ENCODE measurements around the gene CCDC116. TPM values are rescaled to one million over a fixed set of nuclear protein-coding genes. Genes with fewer than 3 reads are reported as not detected.
A peak's percentile ranks its signal among the peaks of the same experiment; 100 is the strongest.

CCDC116 gene
- total and polyA plus RNA-seq, 3 experiments from 2014 or later = 0.48 to 0.51 TPM; not detected in 1

DNA sequence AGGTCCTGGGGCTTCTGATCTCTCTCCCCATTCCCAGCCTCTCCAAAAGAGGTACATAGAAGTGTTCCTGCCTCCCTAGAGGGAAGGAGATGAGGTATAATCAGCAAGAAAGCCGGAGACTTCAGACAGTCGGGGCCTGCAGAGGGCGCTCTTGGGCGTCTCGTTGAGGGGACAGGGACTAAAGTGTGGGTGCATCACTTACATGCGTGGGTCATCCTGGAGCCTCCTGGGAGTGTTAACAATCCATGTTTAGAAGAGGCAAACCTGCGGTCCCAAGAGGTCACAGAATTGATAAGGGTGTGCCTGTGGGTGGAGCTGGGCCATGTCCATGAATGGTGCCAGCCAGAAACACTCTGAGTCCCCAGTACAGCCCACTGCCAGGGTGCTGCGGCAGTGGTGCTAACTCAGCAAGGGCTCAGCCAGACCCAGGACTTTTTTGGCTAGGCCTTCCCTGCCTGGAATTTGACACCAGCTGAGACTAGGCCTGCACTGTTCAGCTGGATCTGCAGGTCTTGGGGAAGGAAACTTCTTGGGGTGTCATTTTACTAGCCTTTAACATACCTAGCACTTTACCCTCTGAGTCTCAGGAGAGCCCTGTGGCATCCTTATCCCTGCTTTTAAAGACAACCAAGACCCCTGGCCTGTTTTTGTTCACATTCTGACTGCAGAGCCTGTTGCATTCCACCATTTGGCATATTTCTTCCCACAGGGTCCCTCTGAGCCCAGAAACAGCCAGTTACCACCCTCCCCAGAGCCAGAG lies 8.3 kb upstream of the CCDC116 start:
- H3K4me3 Mint-ChIP-seq = peak overlapping the region in 1 of 7 donors; percentile 45
- peaks cover 0 to 2% of the 10 kb centered on the region in 2 donors for H3K27me3 Mint-ChIP-seq
- H3K4me1 ChIP-seq (ENCODE audit: insufficient read depth, low read length) = peaks cover 42% of the 10 kb centered on the region
- H3K27ac ChIP-seq (ENCODE audit: low read depth, low read length) = peak overlapping the region; percentile 29
- peak; percentile 15 to 56 (median 18) for DNase-seq
- H3K27ac Mint-ChIP-seq = peak overlapping the region in 7 of 8 donors; percentile 7 to 83 (median 75)
- no peaks in the 10 kb centered on the region for H3K9me3 ChIP-seq (ENCODE audit: low read length)
- H3K9me3 Mint-ChIP-seq = no peaks in the 10 kb centered on the region
- H3K4me1 Mint-ChIP-seq = peaks cover 37 to 78% (median 48%) of the 10 kb centered on the region in 3 donors
- ChIA-PET CTCF (interaction anchor here (1.1 to 1.3 kb wide), 2 partner anchors 18 to 22 kb away, joined by 3 to 5 read pairs; partner anchors contain the start of gene SDF2L1), POLR2A (interaction anchor here (0.6 kb wide), 1 partner anchor 152 kb away, joined by 4 read pairs; no protein-coding TSS in a partner anchor)
- no peaks in the 10 kb centered on the region for H3K27me3 ChIP-seq (ENCODE audit: insufficient read depth, low read length, poor library complexity, severe bottlenecking)
- H3K36me3 ChIP-seq (ENCODE audit: insufficient read depth, low read length) = peaks cover 37% of the 10 kb centered on the region
- no peak overlapping the region for H3K4me3 ChIP-seq (ENCODE audit: low read length)
- peaks cover 0 to 69% (median 6%) of the 10 kb centered on the region in 3 donors for H3K36me3 Mint-ChIP-seq

DNA sequence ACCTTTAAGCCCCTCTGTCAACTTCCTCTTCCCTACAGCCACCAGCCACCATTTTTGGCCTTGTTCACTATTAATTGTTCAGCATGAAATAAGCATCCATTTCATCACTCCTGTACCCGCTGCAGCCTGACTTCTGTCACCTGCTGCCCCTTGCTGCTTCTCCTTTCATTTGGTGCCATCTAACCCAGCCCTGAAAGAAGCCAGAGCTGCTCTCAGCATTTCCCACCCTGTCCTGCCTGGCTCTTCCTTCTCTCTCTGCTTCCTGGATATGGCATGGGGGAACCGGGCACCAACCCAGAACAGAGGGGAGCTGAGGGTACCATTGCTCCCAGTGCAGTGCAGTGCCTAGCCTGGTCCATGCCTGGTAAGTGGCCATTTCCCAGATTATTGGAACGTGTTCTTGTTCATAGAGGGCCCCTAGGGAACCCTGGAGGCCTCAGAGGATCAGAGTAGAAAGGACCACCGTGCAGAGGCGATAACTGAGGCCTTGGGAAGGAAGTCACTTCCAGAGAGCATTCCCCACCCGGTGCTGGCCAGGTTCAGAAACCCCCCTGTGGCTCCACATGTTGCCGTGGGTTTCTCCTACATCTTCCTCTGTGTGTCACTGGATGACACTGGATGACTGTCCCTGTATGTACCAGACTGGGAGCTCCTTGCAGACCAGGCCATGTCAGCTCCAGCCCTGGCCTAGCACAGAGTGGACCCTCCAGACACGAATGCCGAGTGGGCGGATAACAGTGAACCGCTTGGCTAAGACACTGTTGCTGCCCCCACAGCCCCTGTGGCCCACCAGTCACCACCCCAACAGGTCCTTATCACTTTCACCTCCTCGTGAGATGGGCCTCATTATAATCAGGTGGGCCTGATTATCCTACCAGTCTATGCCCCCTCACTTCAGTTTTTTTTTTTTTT lies 7.4 kb upstream of the CCDC116 start:
- Mint-ChIP-seq H3K4me3 (peak overlapping the region in 1 of 7 donors; percentile 24), H3K4me1 (peaks cover 36 to 73% (median 48%) of the 10 kb centered on the region in 3 donors), H3K27ac (peak overlapping the region; percentile 7 to 94 (median 79)), H3K27me3 (peaks cover 0 to 2% of the 10 kb centered on the region in 2 donors), H3K36me3 (peaks cover 0 to 65% (median 6%) of the 10 kb centered on the region in 3 donors), H3K9me3 (no peaks in the 10 kb centered on the region)
- no peak overlapping the region for H3K4me3 ChIP-seq (ENCODE audit: low read length)
- DNase-seq = no peak
- ChIA-PET CTCF (interaction anchor here (1.1 to 1.5 kb wide), 3 partner anchors 9 to 21 kb away, joined by 3 to 5 read pairs (median 5); partner anchors contain the start of gene SDF2L1), POLR2A (no interaction called here)
- H3K27me3 ChIP-seq (ENCODE audit: insufficient read depth, low read length, poor library complexity, severe bottlenecking) = no peaks in the 10 kb centered on the region
- peaks cover 36% of the 10 kb centered on the region for H3K36me3 ChIP-seq (ENCODE audit: insufficient read depth, low read length)
- H3K27ac ChIP-seq (ENCODE audit: low read depth, low read length) = peak overlapping the region; percentile 29
- peaks cover 43% of the 10 kb centered on the region for H3K4me1 ChIP-seq (ENCODE audit: insufficient read depth, low read length)
- no peaks in the 10 kb centered on the region for H3K9me3 ChIP-seq (ENCODE audit: low read length)

DNA sequence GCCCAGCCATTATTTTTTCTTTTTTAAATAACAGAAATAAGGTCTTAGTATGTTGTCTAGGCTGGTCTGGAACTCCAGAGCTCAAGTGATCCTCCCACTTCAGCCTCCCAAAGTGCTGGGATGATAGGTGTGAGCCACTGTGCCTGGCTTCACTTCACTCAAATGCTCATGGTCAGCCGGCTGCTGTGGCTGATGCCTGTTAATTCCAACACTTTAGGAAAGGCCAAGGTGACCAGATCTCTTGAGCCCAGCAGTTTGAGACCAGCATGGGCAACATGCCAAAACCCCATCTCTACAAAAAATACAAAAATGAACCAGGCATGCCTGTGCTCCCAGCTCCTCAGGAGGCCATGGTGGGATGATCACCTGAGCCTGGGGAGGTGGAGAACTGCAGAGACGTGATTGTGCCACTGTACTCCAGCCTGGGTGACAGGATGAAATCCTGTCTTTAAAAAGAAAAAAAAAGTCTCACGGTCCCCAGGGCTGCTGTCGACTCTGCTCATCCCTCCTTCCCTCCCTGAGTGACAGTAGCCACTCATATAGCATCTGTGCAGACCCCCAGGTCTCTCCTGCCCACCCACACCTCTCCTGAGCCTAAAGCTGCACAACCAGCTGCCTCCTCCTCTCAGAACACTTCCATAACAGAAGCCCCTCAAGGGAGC lies 6.4 kb upstream of the CCDC116 start:
- no peaks in the 10 kb centered on the region for H3K9me3 ChIP-seq (ENCODE audit: low read length)
- Mint-ChIP-seq H3K9me3 (no peaks in the 10 kb centered on the region), H3K27ac (peak overlapping the region; percentile 45 to 94 (median 66)), H3K27me3 (peaks cover 0 to 2% of the 10 kb centered on the region in 2 donors), H3K36me3 (peaks cover 0 to 55% (median 6%) of the 10 kb centered on the region in 3 donors), H3K4me3 (peak overlapping the region in 4 of 7 donors; percentile 15 to 59 (median 41)), H3K4me1 (peaks cover 36 to 71% (median 48%) of the 10 kb centered on the region in 3 donors)
- H3K27me3 ChIP-seq (ENCODE audit: insufficient read depth, low read length, poor library complexity, severe bottlenecking) = no peaks in the 10 kb centered on the region
- DNase-seq = no peak
- ChIA-PET POLR2A (no interaction called here), CTCF (interaction anchor here (1.1 to 1.5 kb wide), 3 partner anchors 10 to 47 kb away, joined by 3 to 6 read pairs (median 5); partner anchors contain the start of gene SDF2L1)
- H3K27ac ChIP-seq (ENCODE audit: low read depth, low read length) = no peak overlapping the region
- peaks cover 49% of the 10 kb centered on the region for H3K4me1 ChIP-seq (ENCODE audit: insufficient read depth, low read length)
- H3K4me3 ChIP-seq (ENCODE audit: low read length) = no peak overlapping the region
- peaks cover 25% of the 10 kb centered on the region for H3K36me3 ChIP-seq (ENCODE audit: insufficient read depth, low read length)

DNA sequence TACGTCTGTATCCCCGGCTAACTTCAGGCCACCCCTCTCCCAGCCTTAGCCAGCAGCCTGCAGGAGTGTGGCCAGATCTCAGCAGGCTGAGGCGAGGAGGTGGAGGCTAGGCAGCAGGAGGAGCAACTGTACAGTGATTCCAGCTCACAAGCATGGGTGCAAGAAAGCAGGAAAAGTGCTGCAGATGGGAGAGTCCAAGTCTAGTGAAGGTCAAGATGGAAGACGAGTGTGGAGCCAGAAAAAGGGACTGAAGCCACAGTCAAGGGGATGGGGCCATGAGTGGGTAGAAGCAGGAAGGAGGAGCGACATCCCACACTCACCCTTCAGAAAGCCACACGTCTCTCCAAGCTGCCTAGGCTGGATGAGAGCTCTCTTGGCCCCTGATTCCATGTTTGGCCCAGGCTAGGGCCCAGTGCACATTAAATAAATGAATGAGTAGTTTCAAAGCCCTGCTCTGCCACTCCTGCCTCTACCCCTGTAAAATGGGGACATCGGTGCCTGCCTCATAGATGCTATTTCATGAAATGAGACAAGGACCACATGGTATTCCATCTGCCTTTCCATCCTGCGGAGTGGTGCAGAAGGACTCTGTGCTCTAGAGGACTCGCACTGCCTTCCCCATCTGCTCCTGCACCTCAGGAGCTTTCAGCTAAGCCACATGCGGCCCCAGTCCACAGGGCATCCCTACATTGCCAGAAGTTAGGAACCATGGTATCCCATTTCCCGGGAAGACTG lies 5.7 kb upstream of the CCDC116 start:
- Mint-ChIP-seq H3K4me1 (peaks cover 37 to 69% (median 48%) of the 10 kb centered on the region in 3 donors), H3K27me3 (peaks cover 0 to 2% of the 10 kb centered on the region in 2 donors), H3K36me3 (peaks cover 0 to 51% (median 6%) of the 10 kb centered on the region in 3 donors), H3K4me3 (peak overlapping the region; percentile 39 to 76 (median 58)), H3K27ac (peak overlapping the region; percentile 35 to 84 (median 64)), H3K9me3 (no peaks in the 10 kb centered on the region)
- H3K4me1 ChIP-seq (ENCODE audit: insufficient read depth, low read length) = peaks cover 49% of the 10 kb centered on the region
- H3K4me3 ChIP-seq (ENCODE audit: low read length) = no peak overlapping the region
- CTCF ChIA-PET = interaction anchor here (1.1 to 1.5 kb wide), 3 partner anchors 10 to 48 kb away, joined by 3 to 6 read pairs (median 5); partner anchors contain the start of gene SDF2L1
- no peak overlapping the region for H3K27ac ChIP-seq (ENCODE audit: low read depth, low read length)
- DNase-seq = no peak
- H3K9me3 ChIP-seq (ENCODE audit: low read length) = no peaks in the 10 kb centered on the region
- no peaks in the 10 kb centered on the region for H3K27me3 ChIP-seq (ENCODE audit: insufficient read depth, low read length, poor library complexity, severe bottlenecking)
- POLR2A ChIA-PET = no interaction called here
- H3K36me3 ChIP-seq (ENCODE audit: insufficient read depth, low read length) = peaks cover 24% of the 10 kb centered on the region

DNA sequence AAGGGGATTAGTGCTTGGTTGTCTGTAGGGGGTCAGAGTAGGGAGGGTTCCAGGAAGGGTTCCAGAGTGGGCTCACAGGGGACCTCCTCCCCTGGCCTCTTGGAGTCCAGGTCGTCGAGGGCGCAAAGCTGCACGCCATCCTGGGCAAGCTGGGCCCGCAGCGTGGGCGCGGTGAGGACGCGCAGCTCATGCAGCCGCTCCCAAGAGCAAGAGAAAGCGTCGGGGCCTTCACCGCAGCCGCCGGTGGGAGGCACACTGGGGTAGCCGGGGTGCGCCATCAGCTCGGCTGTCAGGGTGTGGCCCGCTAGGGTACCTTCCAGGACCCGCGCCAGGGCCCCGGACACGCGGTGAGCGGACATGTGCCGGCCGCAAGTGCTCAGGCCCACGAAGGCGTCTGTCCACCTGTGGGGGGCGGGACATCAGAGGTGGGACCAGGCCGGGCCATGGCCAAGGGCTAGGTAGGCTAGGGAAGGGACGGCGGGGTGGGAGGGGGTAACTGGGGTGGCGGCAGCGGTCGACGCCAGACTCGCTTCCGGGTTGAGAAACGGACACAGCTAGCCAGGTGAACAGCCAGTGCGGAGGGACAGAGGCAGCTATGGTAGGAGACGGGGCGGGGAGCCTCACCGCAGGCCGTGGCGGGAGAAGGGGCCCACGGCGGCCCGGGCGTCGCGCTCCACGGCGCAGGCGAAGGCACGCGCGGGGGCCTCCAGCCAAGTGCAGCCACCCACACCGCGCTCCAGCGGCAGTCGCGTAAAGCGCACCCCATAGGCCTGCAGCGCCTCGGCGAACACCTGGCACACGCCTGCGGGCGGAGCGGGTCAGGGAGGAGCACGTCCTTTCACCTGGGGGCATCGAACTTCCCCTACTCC lies 3.9 kb upstream of the CCDC116 start:
- Mint-ChIP-seq H3K27me3 (no peaks in the 10 kb centered on the region), H3K4me3 (peak overlapping the region; percentile 92 to 99 (median 94)), H3K27ac (peak overlapping the region; percentile 88 to 97 (median 92)), H3K9me3 (no peaks in the 10 kb centered on the region), H3K36me3 (peaks cover 0 to 34% (median 6%) of the 10 kb centered on the region in 3 donors), H3K4me1 (peaks cover 34 to 62% (median 44%) of the 10 kb centered on the region in 3 donors)
- POLR2A ChIA-PET = interaction anchor here (1.1 to 3.8 kb wide), 3 partner anchors 15 to 61 kb away, joined by 4 to 76 read pairs (median 7); partner anchors contain the start of genes SDF2L1 and UBE2L3
- Histone ChIP-seq H3K9me3 (ENCODE audit: low read length) (no peaks in the 10 kb centered on the region), H3K36me3 (ENCODE audit: insufficient read depth, low read length) (peaks cover 15% of the 10 kb centered on the region), H3K4me3 (ENCODE audit: low read length) (peak overlapping the region; percentile 90), H3K27me3 (ENCODE audit: insufficient read depth, low read length, poor library complexity, severe bottlenecking) (no peaks in the 10 kb centered on the region), H3K27ac (ENCODE audit: low read depth, low read length) (peak overlapping the region; percentile 98), H3K4me1 (ENCODE audit: insufficient read depth, low read length) (peaks cover 53% of the 10 kb centered on the region)
- peak in 1 of 5 donors; percentile 48 for DNase-seq
- CTCF ChIA-PET = interaction anchor here (0.9 to 5.7 kb wide), 21 partner anchors 8 to 63 kb away, joined by 3 to 99 read pairs (median 4); partner anchors contain the start of genes PPIL2 and SDF2L1
